GM12865 (cell line): Measurements from ENCODE around the gene CCDC91.

Experiments
- DNase-seq: peaks from one replicate; pipeline ENCODE4 v3.0.0; 2010; ENCODE audit warnings: low read depth
- H3K4me3 ChIP-seq: 2 replicates; pipeline ENCODE4 v1.5.1; 2011; ENCODE audit warnings: mild to moderate bottlenecking, low read depth, low read length, control low read depth
- TF ChIP-seq, protein P1 (sequence below): IDR thresholded peaks from 2 replicates; pipeline ENCODE4 v1.5.1; 2011; ENCODE audit warnings: low read length, control low read depth, low read depth, inconsistent platforms; ENCODE audit not compliant: insufficient read depth; ENCODE audit errors: missing control alignments

The CCDC91 gene

DNA sequence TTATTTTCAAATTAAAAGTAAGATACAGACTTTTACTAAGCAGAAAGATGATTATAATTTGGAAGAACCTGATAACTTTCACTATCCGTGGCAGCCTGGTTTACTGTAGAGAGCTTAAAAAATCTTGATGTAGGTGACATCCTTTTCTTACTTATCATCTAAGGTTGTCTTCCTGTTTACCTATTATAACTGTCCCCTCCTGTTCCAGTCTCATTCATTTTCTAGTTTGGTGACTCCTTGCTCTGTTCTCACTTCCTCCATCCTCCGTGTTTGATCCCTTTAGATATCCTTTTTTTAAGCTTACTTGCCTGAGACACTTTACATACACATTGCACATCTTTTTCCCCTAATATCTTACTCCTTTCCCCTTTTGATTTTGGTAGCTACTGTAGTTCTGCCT lies 27.5 kb downstream of the CCDC91 start:
- no peak overlapping the region for H3K4me3 ChIP-seq
- TF ChIP-seq, protein P1, sequence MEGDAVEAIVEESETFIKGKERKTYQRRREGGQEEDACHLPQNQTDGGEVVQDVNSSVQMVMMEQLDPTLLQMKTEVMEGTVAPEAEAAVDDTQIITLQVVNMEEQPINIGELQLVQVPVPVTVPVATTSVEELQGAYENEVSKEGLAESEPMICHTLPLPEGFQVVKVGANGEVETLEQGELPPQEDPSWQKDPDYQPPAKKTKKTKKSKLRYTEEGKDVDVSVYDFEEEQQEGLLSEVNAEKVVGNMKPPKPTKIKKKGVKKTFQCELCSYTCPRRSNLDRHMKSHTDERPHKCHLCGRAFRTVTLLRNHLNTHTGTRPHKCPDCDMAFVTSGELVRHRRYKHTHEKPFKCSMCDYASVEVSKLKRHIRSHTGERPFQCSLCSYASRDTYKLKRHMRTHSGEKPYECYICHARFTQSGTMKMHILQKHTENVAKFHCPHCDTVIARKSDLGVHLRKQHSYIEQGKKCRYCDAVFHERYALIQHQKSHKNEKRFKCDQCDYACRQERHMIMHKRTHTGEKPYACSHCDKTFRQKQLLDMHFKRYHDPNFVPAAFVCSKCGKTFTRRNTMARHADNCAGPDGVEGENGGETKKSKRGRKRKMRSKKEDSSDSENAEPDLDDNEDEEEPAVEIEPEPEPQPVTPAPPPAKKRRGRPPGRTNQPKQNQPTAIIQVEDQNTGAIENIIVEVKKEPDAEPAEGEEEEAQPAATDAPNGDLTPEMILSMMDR = no peak
- peak; percentile 6 for DNase-seq

DNA sequence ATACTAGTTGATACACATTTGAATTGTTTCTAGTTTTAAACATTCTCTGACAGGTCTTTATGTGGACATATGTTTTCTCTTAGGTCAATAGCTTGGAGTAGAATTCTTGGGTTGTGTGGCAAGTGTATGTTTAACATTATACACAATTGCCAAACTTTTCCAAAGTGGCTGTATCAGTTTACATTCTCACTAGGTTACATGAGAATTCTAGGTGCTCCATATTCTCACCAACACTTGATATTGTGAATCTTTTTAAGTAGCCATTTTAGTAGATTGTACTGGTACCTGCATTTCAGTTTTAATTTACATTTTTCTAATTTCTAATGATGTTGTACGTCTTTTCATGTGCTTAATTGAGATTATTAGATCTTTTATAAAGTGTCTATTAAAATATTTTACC lies 28.6 kb downstream of the CCDC91 start:
- no peak overlapping the region for H3K4me3 ChIP-seq
- TF ChIP-seq, protein P1 = no peak
- no peak for DNase-seq

DNA sequence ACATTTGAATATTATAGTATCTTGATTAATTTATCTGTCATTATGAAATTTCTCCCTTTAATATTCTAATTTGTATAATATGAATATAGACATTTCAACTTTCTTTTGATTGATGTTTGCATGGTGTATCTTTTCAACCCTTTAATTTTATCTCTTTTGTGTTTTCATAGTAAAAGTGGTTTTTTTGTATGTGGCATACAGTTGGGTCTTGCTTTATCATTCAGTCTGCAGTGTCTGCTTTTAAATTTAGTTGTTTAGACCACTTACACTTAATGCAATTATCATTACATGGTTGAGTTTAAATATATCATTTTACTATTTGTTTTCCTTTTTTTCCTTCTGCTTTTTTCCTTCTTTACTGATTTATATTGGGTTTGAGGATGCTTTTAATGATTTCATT lies 29.6 kb downstream of the CCDC91 start:
- DNase-seq = no peak
- TF ChIP-seq, protein P1 = no peak
- no peak overlapping the region for H3K4me3 ChIP-seq

DNA sequence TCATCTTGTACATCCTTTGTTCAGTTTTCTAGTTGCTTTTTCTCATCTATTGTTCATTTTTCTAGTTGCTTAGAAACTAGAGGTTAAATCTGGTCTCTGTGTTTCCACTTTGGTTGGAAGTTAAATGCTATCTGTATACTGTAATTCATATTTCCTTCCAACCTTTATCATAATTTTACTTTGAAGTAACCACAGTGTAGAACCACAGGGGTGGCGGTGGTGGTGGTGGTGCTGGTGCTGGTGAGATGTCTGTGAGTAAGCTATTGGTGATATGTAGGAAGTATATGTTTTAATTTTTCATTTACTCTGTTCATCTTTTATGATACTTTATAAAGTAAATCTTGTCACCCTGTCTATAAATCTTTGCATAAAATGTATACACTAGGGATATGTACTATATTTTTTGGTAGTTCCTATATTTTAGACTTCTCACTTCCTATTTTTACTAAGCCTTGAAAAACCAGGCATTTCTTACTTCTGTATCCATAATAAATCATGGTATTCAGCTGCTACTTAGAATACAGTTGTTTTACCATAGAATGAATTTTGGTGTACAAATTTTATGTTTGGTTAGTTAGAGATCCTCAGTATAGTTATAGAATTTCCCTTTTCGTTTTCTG lies 31.9 kb downstream of the CCDC91 start:
- peak; percentile 8 for DNase-seq
- no peak overlapping the region for H3K4me3 ChIP-seq
- TF ChIP-seq, protein P1 = no peak

DNA sequence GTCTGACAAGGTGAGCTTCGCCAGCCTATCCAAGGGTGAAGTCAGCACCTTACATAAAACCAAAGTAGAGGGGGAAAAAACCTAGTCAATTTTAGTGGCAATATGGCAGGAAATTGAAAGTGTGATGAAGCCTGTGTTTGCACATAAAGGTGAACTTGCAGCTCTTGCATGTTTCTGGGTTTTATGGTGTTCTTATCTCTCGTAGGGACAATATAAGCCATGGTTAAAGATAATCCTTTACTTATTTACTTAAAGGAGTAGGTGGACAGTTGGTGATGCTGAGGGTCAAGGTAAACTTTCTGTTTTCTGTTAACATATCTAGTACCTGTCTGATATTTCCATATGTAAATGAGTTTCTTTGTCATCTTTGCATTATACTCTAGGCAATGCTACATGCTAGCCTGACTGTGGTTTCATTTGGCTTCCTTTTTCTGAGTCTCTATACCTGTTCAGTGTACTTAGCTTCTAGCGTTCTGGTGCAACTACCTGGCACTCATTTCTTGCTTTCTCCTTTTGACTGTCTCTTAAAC lies 32.8 kb downstream of the CCDC91 start:
- peak; percentile 63 for DNase-seq
- H3K4me3 ChIP-seq = no peak overlapping the region
- TF ChIP-seq, protein P1 = no peak

DNA sequence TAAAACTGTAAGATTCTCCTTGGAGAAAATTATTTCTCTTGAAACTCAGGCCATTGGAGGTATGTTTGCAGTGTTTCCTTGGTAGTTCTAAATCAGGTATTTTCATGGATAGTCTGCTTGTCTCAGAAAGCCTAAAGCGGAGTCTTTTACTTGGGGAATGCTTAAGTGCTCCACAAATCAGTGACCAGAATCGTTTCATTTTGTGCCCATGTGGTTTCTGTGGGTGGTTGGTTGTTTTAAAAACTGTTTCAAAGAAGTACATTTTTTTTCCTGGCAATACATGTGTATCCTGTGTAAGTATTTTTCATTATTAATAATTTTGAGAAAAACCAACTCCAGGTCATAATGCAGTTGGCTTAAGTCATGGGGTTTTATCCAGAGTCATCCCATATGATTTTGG lies 33.6 kb downstream of the CCDC91 start:
- peak; percentile 25 for DNase-seq
- H3K4me3 ChIP-seq = no peak overlapping the region
- TF ChIP-seq, protein P1 = no peak

DNA sequence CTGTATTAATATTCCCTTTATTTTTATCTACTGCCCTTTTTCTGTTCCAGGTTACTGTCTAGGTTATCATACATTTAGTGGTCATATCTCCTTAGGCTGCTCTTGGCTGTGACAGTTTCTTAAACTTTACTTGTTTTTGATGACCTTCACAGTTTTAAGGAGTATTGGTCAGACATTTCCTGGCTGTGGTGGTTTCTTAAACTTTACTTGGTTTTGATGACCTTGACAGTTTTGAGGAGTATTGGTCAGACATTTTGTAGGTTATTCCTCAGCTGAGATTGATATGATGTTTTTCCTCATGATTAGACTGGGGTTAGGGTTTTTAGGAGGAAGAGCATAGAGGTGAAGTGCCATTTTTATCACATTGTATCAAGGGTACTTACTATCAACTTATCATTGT lies 36.4 kb downstream of the CCDC91 start:
- DNase-seq = no peak
- TF ChIP-seq, protein P1 = no peak
- no peak overlapping the region for H3K4me3 ChIP-seq
